Prostate gland (tissue), 2 donors: ENCODE measurements around the gene DAB1.

Experiments
- CTCF ChIP-seq, 4 experiments: fragments of 200-600 bp in 2 of 4; fragments of 450-650 bp in 2 of 4; sonication (generic) in 2 of 4; IDR thresholded peaks; 1 replicate in 3 of 4; 2 replicates in 1 of 4; pipeline ENCODE4 v1.5.1; 2016 to 2019; ENCODE audit warnings: antibody characterized with exemption in 4 of 4, mild to moderate bottlenecking in 2 of 4, moderate library complexity in 2 of 4
- POLR2A ChIP-seq: fragments of 450-650 bp; IDR thresholded peaks from one replicate; pipeline ENCODE4 v1.6.1; 2016; ENCODE audit warnings: antibody characterized with exemption, mild to moderate bottlenecking
- POLR2AphosphoS5 ChIP-seq: sonication (generic); formaldehyde crosslinking; IDR thresholded peaks from one replicate; pipeline ENCODE4 v1.6.1; 2017; ENCODE audit warnings: antibody characterized with exemption

- TF ChIP-seq POLR2AphosphoS5, result no peak
- TF ChIP-seq CTCF (IDR thresholded peaks at IDR 0.05), result no peak
- no peak for TF ChIP-seq POLR2A
Measured at GRCh38 chr1:57124768-57125446, 299.0 kb downstream of the DAB1 start.
